ENCODE data around the gene PHLPP1.

Gene PHLPP1

GRCh38 chr18:62963507-62963906 lies 248.2 kb downstream of the PHLPP1 start:
- no peak overlapping the region for H3K27ac ChIP-seq (ENCODE audit: low read depth, low read length)
- H3K4me1 ChIP-seq (ENCODE audit: insufficient read depth, low read length) = no peaks in the 10 kb centered on the region
- no peak overlapping the region for H3K9ac ChIP-seq (ENCODE audit: low read length)
- no peaks in the 10 kb centered on the region for H3K36me3 ChIP-seq (ENCODE audit: insufficient read depth, low read length)
- no peak overlapping the region for H3K4me3 ChIP-seq (ENCODE audit: low read depth in 1 of 2, low read length in 2 of 2)
- no peaks in the 10 kb centered on the region for H3K27me3 ChIP-seq (ENCODE audit: control insufficient read depth in 1 of 2, insufficient read depth in 2 of 2, low read length in 2 of 2)
- H3K9me3 ChIP-seq (ENCODE audit: low read length) = no peaks in the 10 kb centered on the region

GRCh38 chr18:62964432-62964831 lies 249.1 kb downstream of the PHLPP1 start:
- Histone ChIP-seq H3K27ac (ENCODE audit: low read depth, low read length) (no peak overlapping the region), H3K27me3 (ENCODE audit: control insufficient read depth in 1 of 2, insufficient read depth in 2 of 2, low read length in 2 of 2) (no peaks in the 10 kb centered on the region), H3K36me3 (ENCODE audit: insufficient read depth, low read length) (no peaks in the 10 kb centered on the region), H3K4me1 (ENCODE audit: insufficient read depth, low read length) (no peaks in the 10 kb centered on the region), H3K4me3 (ENCODE audit: low read depth in 1 of 2, low read length in 2 of 2) (no peak overlapping the region), H3K9ac (ENCODE audit: low read length) (no peak overlapping the region), H3K9me3 (ENCODE audit: low read length) (no peaks in the 10 kb centered on the region)

- Histone ChIP-seq H3K27me3 (ENCODE audit: control insufficient read depth in 1 of 2, insufficient read depth in 2 of 2, low read length in 2 of 2) (no peaks in the 10 kb centered on the region), H3K36me3 (ENCODE audit: insufficient read depth, low read length) (no peaks in the 10 kb centered on the region), H3K9ac (ENCODE audit: low read length) (no peak overlapping the region), H3K4me1 (ENCODE audit: insufficient read depth, low read length) (no peaks in the 10 kb centered on the region), H3K4me3 (ENCODE audit: low read depth in 1 of 2, low read length in 2 of 2) (no peak overlapping the region), H3K9me3 (ENCODE audit: low read length) (no peaks in the 10 kb centered on the region), H3K27ac (ENCODE audit: low read depth, low read length) (no peak overlapping the region)
Observed at GRCh38 chr18:62967089-62967488, 251.7 kb downstream of the PHLPP1 start.

- Histone ChIP-seq H3K4me3 (ENCODE audit: low read depth in 1 of 2, low read length in 2 of 2) (no peak overlapping the region), H3K9me3 (ENCODE audit: low read length) (no peaks in the 10 kb centered on the region), H3K4me1 (ENCODE audit: insufficient read depth, low read length) (no peaks in the 10 kb centered on the region), H3K36me3 (ENCODE audit: insufficient read depth, low read length) (peaks cover 16% of the 10 kb centered on the region), H3K27ac (ENCODE audit: low read depth, low read length) (no peak overlapping the region), H3K9ac (ENCODE audit: low read length) (no peak overlapping the region), H3K27me3 (ENCODE audit: control insufficient read depth in 1 of 2, insufficient read depth in 2 of 2, low read length in 2 of 2) (no peaks in the 10 kb centered on the region)
Observed at GRCh38 chr18:62973689-62974088, 258.3 kb downstream of the PHLPP1 start.

- no peak overlapping the region for H3K4me3 ChIP-seq (ENCODE audit: low read depth in 1 of 2, low read length in 2 of 2)
- H3K9ac ChIP-seq (ENCODE audit: low read length) = no peak overlapping the region
- H3K9me3 ChIP-seq (ENCODE audit: low read length) = no peaks in the 10 kb centered on the region
- H3K36me3 ChIP-seq (ENCODE audit: insufficient read depth, low read length) = peaks cover 22% of the 10 kb centered on the region
- no peaks in the 10 kb centered on the region for H3K27me3 ChIP-seq (ENCODE audit: control insufficient read depth in 1 of 2, insufficient read depth in 2 of 2, low read length in 2 of 2)
- no peaks in the 10 kb centered on the region for H3K4me1 ChIP-seq (ENCODE audit: insufficient read depth, low read length)
- H3K27ac ChIP-seq (ENCODE audit: low read depth, low read length) = no peak overlapping the region
Observed at GRCh38 chr18:62974388-62974787, 259.0 kb downstream of the PHLPP1 start.

- Histone ChIP-seq H3K4me1 (ENCODE audit: insufficient read depth, low read length) (no peaks in the 10 kb centered on the region), H3K27ac (ENCODE audit: low read depth, low read length) (no peak overlapping the region), H3K9me3 (ENCODE audit: low read length) (no peaks in the 10 kb centered on the region), H3K4me3 (ENCODE audit: low read depth in 1 of 2, low read length in 2 of 2) (no peak overlapping the region), H3K9ac (ENCODE audit: low read length) (no peak overlapping the region), H3K36me3 (ENCODE audit: insufficient read depth, low read length) (peaks cover 22% of the 10 kb centered on the region), H3K27me3 (ENCODE audit: control insufficient read depth in 1 of 2, insufficient read depth in 2 of 2, low read length in 2 of 2) (no peaks in the 10 kb centered on the region)
Observed at GRCh38 chr18:62974928-62975675, 259.8 kb downstream of the PHLPP1 start.

GRCh38 chr18:62975785-62976184 lies 260.4 kb downstream of the PHLPP1 start:
- peaks cover 22% of the 10 kb centered on the region for H3K36me3 ChIP-seq (ENCODE audit: insufficient read depth, low read length)
- no peaks in the 10 kb centered on the region for H3K9me3 ChIP-seq (ENCODE audit: low read length)
- no peak overlapping the region for H3K9ac ChIP-seq (ENCODE audit: low read length)
- H3K4me3 ChIP-seq (ENCODE audit: low read depth in 1 of 2, low read length in 2 of 2) = no peak overlapping the region
- H3K4me1 ChIP-seq (ENCODE audit: insufficient read depth, low read length) = no peaks in the 10 kb centered on the region
- no peaks in the 10 kb centered on the region for H3K27me3 ChIP-seq (ENCODE audit: control insufficient read depth in 1 of 2, insufficient read depth in 2 of 2, low read length in 2 of 2)
- no peak overlapping the region for H3K27ac ChIP-seq (ENCODE audit: low read depth, low read length)

- no peaks in the 10 kb centered on the region for H3K9me3 ChIP-seq (ENCODE audit: low read length)
- no peak overlapping the region for H3K4me3 ChIP-seq (ENCODE audit: low read depth in 1 of 2, low read length in 2 of 2)
- no peaks in the 10 kb centered on the region for H3K27me3 ChIP-seq (ENCODE audit: control insufficient read depth in 1 of 2, insufficient read depth in 2 of 2, low read length in 2 of 2)
- no peak overlapping the region for H3K27ac ChIP-seq (ENCODE audit: low read depth, low read length)
- no peak overlapping the region for H3K9ac ChIP-seq (ENCODE audit: low read length)
- H3K36me3 ChIP-seq (ENCODE audit: insufficient read depth, low read length) = peaks cover 22% of the 10 kb centered on the region
- H3K4me1 ChIP-seq (ENCODE audit: insufficient read depth, low read length) = no peaks in the 10 kb centered on the region
Observed at GRCh38 chr18:62976227-62976626, 260.9 kb downstream of the PHLPP1 start.

- Histone ChIP-seq H3K9ac (ENCODE audit: low read length) (no peak overlapping the region), H3K4me3 (ENCODE audit: low read depth in 1 of 2, low read length in 2 of 2) (no peak overlapping the region), H3K27me3 (ENCODE audit: control insufficient read depth in 1 of 2, insufficient read depth in 2 of 2, low read length in 2 of 2) (no peaks in the 10 kb centered on the region), H3K4me1 (ENCODE audit: insufficient read depth, low read length) (peaks cover 5% of the 10 kb centered on the region), H3K9me3 (ENCODE audit: low read length) (no peaks in the 10 kb centered on the region), H3K27ac (ENCODE audit: low read depth, low read length) (no peak overlapping the region), H3K36me3 (ENCODE audit: insufficient read depth, low read length) (peaks cover 22% of the 10 kb centered on the region)
Observed at GRCh38 chr18:62977512-62977911, 262.2 kb downstream of the PHLPP1 start.

- Histone ChIP-seq H3K4me1 (ENCODE audit: insufficient read depth, low read length) (peaks cover 10% of the 10 kb centered on the region), H3K9ac (ENCODE audit: low read length) (no peak overlapping the region), H3K27ac (ENCODE audit: low read depth, low read length) (no peak overlapping the region), H3K36me3 (ENCODE audit: insufficient read depth, low read length) (peaks cover 22% of the 10 kb centered on the region), H3K9me3 (ENCODE audit: low read length) (no peaks in the 10 kb centered on the region), H3K4me3 (ENCODE audit: low read depth in 1 of 2, low read length in 2 of 2) (no peak overlapping the region), H3K27me3 (ENCODE audit: control insufficient read depth in 1 of 2, insufficient read depth in 2 of 2, low read length in 2 of 2) (no peaks in the 10 kb centered on the region)
Observed at GRCh38 chr18:62978251-62979049, 263.1 kb downstream of the PHLPP1 start.

GRCh38 chr18:62979176-62979575 lies 263.8 kb downstream of the PHLPP1 start:
- H3K4me1 ChIP-seq (ENCODE audit: insufficient read depth, low read length) = peaks cover 10% of the 10 kb centered on the region
- no peaks in the 10 kb centered on the region for H3K27me3 ChIP-seq (ENCODE audit: control insufficient read depth in 1 of 2, insufficient read depth in 2 of 2, low read length in 2 of 2)
- H3K9ac ChIP-seq (ENCODE audit: low read length) = no peak overlapping the region
- peaks cover 22% of the 10 kb centered on the region for H3K36me3 ChIP-seq (ENCODE audit: insufficient read depth, low read length)
- no peak overlapping the region for H3K4me3 ChIP-seq (ENCODE audit: low read depth in 1 of 2, low read length in 2 of 2)
- H3K27ac ChIP-seq (ENCODE audit: low read depth, low read length) = no peak overlapping the region
- no peaks in the 10 kb centered on the region for H3K9me3 ChIP-seq (ENCODE audit: low read length)

Measured in muscle layer of colon (tissue), 2 donors.